GM12891 (cell line): Measurements from ENCODE around the gene OR8U1. TPM values are rescaled to one million over a fixed set of nuclear protein-coding genes. Genes with fewer than 3 reads are reported as not detected.
"Not testable (repeated sequence)": the region's sequence is repeated elsewhere in the genome, so short reads cannot be mapped to it uniquely, and the experiment has no call there.

ENCODE experiments used
- DNase-seq: peaks from one replicate; pipeline ENCODE4 v3.0.0; 2011; ENCODE audit warnings: low spot score; ENCODE audit not compliant: insufficient read length
- FAIRE-seq: peaks from 2 replicates; lab custom pipeline; 2011; peaks lifted over from hg19 to GRCh38; lab: Jason Lieb, UNC
- PAX5 ChIP-seq: IDR thresholded peaks from 2 replicates; pipeline ENCODE4 v1.6.1; 2011; ENCODE audit warnings: low read length, moderate library complexity, mild to moderate bottlenecking; ENCODE audit not compliant: insufficient read depth, severe bottlenecking
- POLR2A ChIP-seq: IDR thresholded peaks from 2 replicates; pipeline ENCODE4 v1.6.1; 2011; ENCODE audit warnings: low read depth, low read length, control low read depth
- POLR2AphosphoS5 ChIP-seq: IDR thresholded peaks from 2 replicates; pipeline ENCODE4 v1.6.1; 2011; ENCODE audit warnings: low read depth, low read length, control low read depth
- POU2F2 ChIP-seq: IDR thresholded peaks from 2 replicates; pipeline ENCODE4 v1.6.1; 2011; ENCODE audit warnings: low read depth, mild to moderate bottlenecking, control low read depth, low read length, moderate library complexity
- SPI1 ChIP-seq: IDR thresholded peaks from 2 replicates; pipeline ENCODE4 v1.6.1; 2011; ENCODE audit warnings: low read depth, low read length, control low read depth
- TAF1 ChIP-seq: IDR thresholded peaks from 2 replicates; pipeline ENCODE4 v1.6.1; 2011; ENCODE audit warnings: low read depth, low read length, control low read depth
- polyA plus RNA-seq: library from polyadenylated mRNA; unstranded; fragments of >200 nt; gene quantifications from one replicate; pipeline ENCODE4 v1.2.1, GENCODE V29; 2012; ENCODE audit warnings: low read depth, missing spikeins, inconsistent platforms; ENCODE audit not compliant: missing spikeins

The OR8U1 gene
- polyA plus RNA-seq = not detected

DNA sequence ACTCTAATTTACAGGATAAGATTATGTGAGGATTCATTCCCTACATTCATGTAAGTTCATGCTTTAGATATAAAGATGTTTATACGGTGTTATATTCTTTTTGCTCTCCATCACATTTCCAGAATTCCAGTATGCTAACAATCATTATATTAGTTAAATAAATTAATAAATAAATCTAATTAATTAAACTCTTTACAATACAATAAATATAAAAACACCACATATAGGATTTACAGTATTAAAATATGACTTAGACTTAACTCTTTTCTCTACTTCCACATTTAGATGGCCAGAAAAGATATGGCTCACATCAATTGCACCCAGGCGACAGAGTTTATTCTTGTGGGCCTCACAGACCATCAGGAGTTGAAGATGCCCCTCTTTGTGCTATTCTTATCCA lies at the start of gene OR8U1:
Gene OR8U1, plus strand, starts transcription at position 301 of the 400 bp plus-strand sequence. Its CDS starts 0 bp downstream, at position 301.
- no peak for FAIRE-seq
- no peak for TF ChIP-seq TAF1
- DNase-seq = no peak

GRCh38 chr11:56331861-56332491 lies 43.4 kb upstream of the OR8U1 start:
- TF ChIP-seq SPI1 (no peak), POLR2A (no peak), POU2F2 (no peak), POLR2AphosphoS5 (no peak), PAX5 (no peak), TAF1 (no peak)
- DNase-seq = no peak
- FAIRE-seq = no peak

- no peak for TF ChIP-seq PAX5
- TF ChIP-seq POU2F2 = no peak
- TF ChIP-seq POLR2A = no peak
- TF ChIP-seq SPI1 = no peak
- TF ChIP-seq TAF1 = no peak
- no peak for TF ChIP-seq POLR2AphosphoS5
- DNase-seq (no peak), FAIRE-seq (no peak)
Measured at GRCh38 chr11:56333156-56333555, 42.3 kb upstream of the OR8U1 start.

DNA sequence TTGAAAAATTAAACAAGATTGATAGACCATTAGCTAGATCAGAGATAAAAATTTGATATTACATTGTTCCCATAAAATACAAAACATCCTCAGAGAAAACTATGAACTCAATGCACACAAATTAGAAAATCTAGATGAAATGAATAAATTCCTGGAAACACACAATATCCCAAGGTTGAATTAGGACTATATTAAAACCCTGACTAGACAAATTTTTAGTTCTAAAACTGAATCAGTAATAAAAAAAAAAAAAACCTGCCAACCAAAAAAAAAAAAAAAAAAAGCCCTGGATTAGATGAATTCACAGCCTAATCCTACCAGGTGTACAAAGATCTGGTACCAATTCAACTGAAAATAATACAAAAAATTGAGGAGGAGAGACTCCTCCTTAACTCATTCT lies 35.1 kb upstream of the OR8U1 start:
- no peak for FAIRE-seq
- TF ChIP-seq POLR2AphosphoS5 (no peak), SPI1 (no peak), TAF1 (no peak), POLR2A (no peak), PAX5 (no peak), POU2F2 (no peak)

DNA sequence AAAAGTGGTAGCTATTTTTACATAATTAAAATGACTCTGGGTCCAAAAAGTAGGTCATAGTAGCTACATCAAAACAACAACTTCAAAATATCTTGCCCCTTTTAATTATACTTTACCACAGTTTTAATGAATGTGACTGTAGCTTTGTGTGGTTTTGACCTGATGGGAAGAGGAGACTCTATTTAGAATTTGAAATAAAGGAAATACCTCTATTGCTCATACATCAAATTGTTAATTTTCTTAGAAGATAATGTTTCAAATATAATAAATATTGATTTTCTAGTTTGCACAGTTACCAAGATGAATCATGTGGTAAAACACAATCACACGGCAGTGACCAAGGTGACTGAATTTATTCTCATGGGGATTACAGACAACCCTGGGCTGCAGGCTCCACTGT lies 29.7 kb upstream of the OR8U1 start, which contains the start of gene OR8K1:
Gene OR8K1, plus strand, starts transcription at position 301 of the 400 bp plus-strand sequence. Its CDS starts 0 bp downstream, at position 301.
- FAIRE-seq (no peak), DNase-seq (no peak)
- no peak for TF ChIP-seq POU2F2
- no peak for TF ChIP-seq POLR2AphosphoS5
- no peak for TF ChIP-seq POLR2A
- no peak for TF ChIP-seq SPI1
- no peak for TF ChIP-seq PAX5
- no peak for TF ChIP-seq TAF1

More for the DNA sequence above, 35.1 kb upstream of the OR8U1 start:
- no peak for DNase-seq

DNA sequence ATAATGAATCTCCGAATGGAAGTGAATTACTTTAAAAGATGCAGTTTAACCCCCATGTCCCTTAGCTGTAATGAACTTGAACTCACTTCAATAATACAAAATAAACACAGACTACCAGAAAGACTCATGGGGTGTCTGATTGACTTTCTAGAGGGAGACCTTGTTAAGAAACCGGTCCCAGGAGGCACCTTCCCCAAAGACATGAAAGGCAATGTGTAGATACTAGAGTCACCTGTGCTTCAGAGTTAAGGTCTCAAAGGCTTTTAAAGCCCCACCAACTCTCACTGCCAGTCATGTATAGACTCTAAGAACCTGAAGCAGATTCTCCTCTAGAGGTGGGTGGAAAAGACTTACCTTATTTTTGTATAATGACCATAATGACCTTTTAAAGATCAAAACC lies 21.4 kb upstream of the OR8U1 start, which contains the start of gene OR8J1:
Gene OR8J1, plus strand, starts transcription at position 301 of the 400 bp plus-strand sequence. CDS start 5,956 bp downstream, outside the sequence.
- FAIRE-seq (no peak), DNase-seq (no peak)

GRCh38 chr11:56380120-56380519 lies 4.7 kb downstream of the OR8U1 start:
- DNase-seq (no peak), FAIRE-seq (no peak)

More for the DNA sequence above, 21.4 kb upstream of the OR8U1 start, which contains the start of gene OR8J1:
- TF ChIP-seq TAF1 = no peak
- TF ChIP-seq POU2F2 = no peak
- TF ChIP-seq POLR2A = no peak
- no peak for TF ChIP-seq PAX5
- no peak for TF ChIP-seq POLR2AphosphoS5
- TF ChIP-seq SPI1 = no peak

DNA sequence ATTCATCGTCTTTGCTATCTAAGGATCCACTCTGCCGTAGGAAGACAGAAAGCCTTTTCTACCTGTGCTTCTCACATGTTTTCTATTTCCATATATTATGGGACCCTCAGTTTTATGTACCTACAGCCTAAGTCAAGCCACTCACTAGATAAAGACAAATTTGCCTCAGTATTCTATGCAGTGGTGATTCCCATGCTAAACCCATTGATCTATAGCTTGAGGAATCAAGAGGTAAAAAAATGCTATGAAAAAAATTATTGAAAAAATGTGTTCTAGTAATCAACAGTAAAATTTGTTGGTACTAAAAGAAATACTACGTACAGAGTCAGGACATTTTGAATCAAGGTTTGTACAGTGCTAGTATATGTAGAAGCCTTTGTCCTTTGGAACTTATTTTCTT lies 19.0 kb downstream of the OR8U1 start:
- no peak for TF ChIP-seq POU2F2
- TF ChIP-seq POLR2AphosphoS5 = no peak
- no peak for TF ChIP-seq POLR2A
- TF ChIP-seq PAX5 = no peak
- DNase-seq (no peak), FAIRE-seq (no peak)

More at GRCh38 chr11:56380120-56380519, 4.7 kb downstream of the OR8U1 start:
- TF ChIP-seq POLR2AphosphoS5 = no peak
- TF ChIP-seq POU2F2 = no peak
- no peak for TF ChIP-seq SPI1
- TF ChIP-seq PAX5 = no peak
- TF ChIP-seq TAF1 = no peak
- no peak for TF ChIP-seq POLR2A

DNA sequence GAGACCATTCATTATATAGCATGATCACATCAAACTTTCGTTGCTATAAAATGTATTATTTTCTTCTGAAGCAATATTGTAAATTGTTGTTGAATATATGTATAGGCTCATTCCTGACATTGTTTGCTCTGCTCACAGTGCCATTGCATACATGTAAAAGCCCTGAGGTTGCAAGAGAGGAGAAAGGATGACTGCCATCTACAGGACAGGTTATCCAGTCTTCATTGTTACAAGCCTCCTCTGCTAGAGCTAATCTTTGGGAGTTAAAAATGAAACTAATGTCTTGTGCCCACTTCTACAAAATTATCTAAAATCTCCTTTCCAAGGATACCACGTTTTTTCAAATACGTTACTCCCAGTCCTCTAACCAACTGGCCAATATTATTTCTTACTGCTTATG lies 20.6 kb downstream of the OR8U1 start:
- no peak for TF ChIP-seq SPI1
- no peak for TF ChIP-seq PAX5
- no peak for TF ChIP-seq TAF1
- no peak for TF ChIP-seq POU2F2
- TF ChIP-seq POLR2AphosphoS5 = no peak
- DNase-seq (no peak), FAIRE-seq (no peak)

DNA sequence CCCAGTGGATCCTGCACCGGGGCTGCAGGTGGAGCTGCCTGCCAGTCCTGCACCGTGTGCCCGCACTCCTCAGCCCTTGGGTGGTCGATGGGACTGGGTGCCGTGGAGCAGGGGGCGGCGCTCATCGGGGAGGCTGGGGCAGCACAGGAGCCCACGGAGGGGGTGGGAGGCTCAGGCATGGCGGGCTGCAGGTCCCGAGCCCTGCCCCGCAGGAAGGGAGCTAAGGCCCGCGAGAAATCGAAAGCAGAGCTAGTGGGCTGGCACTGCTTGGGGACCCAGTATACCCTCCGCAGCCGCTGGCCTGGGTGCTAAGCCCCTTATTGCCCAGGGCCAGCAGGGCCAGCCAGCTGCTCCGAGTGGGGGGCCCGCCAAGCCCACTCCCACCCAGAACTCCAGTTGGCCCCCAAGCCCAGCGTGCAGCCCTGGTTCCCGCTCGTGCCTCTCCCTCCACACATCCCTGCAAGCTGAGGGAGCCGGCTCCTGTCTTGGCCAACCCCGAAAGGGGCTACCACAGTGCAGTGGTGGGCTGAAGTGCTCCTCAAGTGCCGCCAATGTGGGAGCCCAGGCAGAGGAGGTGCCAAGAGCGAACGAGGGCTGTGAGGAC lies 26.5 kb downstream of the OR8U1 start:
- DNase-seq, FAIRE-seq: not testable (repeated sequence)
